ENCODE data around the gene SKAP1.

Gene SKAP1

DNA sequence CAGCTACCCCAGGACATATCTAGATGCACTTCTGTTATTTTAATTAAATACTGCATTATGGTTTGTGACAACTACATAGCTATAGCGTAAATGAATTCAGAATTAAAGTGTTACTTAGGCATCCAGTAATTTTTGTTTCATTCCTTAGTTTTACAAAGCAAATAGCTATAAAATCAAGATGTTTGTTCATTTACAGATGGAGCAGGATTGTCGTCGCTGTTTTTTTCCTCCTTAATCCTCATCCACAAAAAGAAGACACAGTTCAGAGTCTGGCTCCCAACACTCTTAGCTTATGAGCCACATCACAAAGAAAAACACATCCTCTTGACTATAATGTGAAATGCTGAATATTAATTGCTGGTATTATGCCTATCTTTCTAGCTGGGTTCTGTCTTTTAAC lies 278.8 kb downstream of the SKAP1 start:
- DNase-seq (ENCODE audit: low read depth in 1 of 2, low spot score in 1 of 2), result no peak

DNA sequence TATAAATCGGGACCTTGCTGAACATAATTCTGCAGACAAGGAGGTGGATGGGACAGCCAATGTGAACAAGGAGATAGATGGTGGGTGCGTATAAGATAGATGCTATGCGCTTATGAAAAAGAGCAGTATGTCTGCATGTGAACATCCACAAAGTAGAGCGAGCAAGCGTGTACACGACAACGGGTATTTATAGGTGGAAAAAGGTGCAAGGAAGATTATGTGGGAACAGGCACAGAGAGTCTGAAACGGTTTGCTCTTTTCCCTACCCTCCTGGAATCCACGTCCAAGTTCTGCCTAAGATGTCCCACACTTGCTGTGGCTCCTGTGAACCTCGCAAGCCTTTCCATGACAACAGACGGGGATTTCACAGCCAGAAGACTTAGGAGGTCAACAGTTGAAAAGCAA lies 279.4 kb downstream of the SKAP1 start:
- DNase-seq (ENCODE audit: low read depth in 1 of 2, low spot score in 1 of 2), result no peak

DNA sequence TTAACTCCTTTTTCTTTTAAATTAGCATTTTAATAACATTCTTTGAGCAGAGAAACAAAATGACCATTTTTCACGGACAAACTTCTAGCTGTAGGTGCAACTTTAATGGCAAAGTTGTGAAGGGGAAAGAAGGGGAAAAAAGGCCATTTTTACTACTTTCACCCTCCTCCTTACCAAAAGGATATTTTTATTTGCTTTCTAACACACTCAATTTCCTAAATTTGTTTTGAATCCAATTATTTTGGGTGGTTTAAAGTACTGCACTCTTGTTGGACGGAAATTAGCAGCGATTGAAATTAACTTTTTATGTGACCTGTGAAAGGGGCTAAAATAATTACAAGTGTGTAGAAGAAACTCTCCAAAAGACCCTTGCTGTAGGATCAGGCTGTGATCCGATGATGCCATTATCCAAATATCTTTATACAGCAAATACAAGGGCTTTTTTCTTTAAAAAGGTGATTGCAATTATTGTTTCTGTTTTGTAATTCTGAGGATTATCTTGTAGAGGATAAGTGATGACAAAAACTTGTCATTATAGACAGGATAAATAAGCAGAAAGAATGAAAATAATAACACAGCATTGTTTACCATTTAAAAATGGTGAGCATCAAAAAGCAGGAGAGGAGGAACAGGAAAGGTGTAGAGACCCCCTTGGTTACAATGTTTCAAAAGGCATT lies 280.1 kb downstream of the SKAP1 start:
- no peak for DNase-seq (ENCODE audit: low read depth in 1 of 2, low spot score in 1 of 2)

DNA sequence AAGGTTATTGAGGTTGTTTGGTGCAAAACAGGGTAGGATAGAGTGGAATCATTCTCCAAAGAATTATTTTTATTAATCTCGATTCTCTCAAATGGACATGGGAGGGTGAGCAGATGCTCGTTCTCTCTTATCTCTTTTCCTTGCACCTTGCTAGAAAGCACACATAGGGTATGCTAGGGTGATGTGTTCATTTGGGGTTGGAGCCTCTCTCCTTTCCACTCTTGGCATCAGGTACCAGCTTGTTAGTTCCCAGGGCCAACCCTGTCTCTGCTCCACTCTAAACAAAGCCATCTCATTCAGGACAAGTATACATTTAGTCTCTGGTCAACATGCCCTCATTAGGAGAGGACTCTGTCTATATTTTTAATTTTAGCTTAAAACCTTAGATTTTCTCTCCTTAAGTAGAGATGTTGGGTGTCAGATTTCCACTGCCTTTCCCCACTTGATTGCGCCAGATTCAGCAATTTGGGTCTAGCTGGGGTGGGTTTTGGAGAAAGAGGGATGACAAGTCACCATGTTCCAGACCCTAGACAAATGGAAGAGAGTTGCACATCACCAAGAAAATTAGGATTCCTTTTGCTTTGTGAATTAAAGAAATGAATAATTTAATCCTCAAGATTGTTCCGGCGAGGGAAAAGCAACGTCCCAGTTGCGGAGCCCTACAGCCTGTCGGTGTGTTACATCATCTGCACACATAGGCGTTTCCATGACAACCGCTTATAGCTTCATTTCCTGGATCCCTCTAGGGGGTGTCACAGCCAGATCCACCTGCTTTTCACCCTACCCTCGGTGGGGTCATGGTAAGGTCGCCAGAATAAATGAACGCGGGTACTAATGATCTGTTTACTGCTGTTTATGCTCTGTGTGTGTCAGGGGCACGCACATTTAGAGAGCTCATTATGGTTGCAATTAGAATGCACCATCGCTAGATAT lies 280.9 kb downstream of the SKAP1 start:
- no peak for DNase-seq (ENCODE audit: low read depth in 1 of 2, low spot score in 1 of 2)

DNA sequence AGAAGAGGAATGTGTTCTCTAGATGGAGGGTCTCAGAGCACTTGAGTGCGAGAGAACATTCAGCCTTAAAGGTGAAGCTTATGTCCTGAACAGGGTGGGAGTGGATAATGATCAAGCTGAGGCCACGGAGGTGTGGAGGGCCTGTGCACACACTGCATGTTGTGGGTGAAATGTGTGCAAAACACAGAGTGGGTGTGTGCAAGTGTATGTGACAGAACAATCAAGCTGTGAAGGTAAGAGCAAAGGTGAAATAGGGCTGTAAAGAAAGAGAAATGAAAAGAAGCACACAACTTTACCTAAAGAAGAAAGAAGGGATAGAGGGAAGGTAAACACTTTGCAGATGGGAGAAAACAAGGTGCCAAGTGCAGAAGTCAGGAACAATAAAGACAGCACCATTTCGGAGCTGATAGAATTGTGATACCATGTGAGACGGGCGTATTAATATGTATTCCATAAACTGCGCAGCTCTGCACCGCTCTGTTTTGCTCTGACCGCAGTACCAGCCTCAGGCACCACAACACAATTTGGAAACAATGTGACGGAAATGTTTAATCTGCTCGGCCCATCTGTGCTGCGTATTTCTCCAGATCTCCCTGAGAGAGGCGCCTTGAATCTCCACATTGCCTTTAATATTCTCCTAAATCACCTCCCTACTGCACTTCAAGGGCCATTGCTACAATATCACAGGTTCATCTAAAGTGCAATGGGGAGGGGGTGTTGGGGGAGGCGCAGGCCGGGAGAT lies 281.8 kb downstream of the SKAP1 start:
- no peak for DNase-seq (ENCODE audit: low read depth in 1 of 2, low spot score in 1 of 2)

DNA sequence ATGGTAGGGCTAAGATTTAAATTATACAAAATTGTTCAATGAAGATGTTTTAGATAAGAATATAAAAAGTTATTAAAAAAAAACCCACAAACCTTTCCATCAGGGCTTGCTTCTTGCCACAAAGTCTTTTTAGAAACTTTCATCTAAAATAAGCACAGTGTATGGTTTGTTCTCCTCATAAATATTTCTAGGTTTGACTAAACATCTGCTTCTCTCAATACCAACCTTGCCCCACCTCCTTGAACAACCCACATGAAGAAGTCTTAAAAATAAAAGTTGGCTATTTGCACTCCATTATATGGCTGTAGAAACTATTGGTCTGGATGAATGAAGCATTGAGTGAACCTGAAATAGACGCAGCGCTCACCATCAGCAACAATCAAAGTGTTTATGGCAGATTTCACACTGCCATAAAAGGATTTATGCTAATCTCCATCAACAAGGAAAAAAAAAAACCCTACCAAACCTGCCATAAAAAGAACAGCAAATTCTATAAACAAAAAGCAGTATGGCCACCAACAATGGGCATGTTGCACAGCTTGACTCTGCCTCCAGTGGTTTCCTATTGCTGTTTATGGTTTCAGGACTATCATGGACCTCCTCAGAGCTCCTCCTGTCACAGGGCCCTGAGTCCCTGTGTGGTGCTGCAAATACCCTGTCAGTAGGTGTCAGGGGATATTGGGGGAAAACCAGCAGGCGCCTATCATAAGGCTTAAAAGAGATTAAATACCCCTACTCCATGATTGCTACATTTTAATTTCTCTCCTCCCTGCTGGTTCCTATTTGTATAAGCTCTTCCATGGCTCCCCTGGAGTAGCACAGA lies 284.8 kb downstream of the SKAP1 start:
- DNase-seq (ENCODE audit: low read depth in 1 of 2, low spot score in 1 of 2), result no peak

DNA sequence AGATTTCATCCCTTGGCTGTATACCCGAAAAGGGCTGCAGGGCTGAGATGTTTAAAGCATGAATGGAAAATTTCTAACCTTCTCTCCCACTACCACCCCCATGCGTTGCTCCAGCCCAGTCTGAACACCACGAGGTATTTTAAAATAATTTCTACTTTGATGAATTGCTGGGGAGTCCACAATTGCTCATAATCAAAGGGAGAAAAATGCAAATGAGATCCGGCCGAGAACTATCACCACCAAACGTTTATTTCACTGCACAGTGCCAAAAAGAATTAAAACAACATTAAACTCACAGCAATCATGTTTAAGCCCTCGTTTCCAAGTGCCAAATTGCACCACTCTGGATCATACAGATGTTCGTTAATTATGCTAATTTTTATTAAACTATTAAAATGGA lies 285.8 kb downstream of the SKAP1 start:
- DNase-seq (ENCODE audit: low read depth in 1 of 2, low spot score in 1 of 2), result no peak

DNA sequence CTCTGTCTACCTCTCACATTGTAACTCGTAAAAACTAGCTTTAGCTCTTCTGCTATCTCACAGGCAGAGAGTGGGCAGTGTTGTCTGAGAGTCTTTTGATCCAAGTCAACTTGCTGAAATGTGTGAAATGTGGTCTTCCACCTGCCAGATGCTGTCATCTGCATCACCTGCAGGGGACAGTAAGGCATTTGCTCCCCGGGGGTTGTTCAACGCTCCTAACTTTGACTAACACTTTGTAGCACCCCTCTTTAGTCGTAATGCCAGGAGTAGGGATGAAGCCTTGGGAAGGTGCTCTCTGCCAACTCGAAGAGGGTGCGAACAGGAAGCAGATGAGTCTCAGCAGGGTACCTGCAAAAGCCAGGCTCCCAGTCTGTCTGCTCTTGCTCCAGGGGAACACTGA lies 286.4 kb downstream of the SKAP1 start:
- DNase-seq (ENCODE audit: low read depth in 1 of 2, low spot score in 1 of 2), result no peak

DNA sequence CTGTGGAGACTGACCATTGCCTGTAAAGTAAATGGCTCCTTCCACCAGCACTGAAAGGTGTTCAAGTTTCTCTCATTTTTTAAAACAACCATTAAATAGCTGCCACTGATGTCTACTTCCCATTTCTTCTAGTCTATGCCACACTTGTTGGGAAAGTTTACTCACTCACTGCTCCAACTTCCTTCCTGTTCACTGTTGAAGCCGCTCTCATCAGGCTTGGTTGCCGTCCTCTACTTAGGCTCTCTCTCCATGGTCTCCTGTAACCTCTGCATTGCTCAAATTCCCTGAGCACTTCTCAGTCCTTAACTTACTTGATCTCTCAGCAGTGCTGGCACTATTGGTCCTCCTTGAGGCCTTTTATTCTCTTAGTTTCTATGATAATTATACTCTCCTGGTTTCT lies 290.1 kb downstream of the SKAP1 start:
- DNase-seq (ENCODE audit: low read depth in 1 of 2, low spot score in 1 of 2), result no peak

DNA sequence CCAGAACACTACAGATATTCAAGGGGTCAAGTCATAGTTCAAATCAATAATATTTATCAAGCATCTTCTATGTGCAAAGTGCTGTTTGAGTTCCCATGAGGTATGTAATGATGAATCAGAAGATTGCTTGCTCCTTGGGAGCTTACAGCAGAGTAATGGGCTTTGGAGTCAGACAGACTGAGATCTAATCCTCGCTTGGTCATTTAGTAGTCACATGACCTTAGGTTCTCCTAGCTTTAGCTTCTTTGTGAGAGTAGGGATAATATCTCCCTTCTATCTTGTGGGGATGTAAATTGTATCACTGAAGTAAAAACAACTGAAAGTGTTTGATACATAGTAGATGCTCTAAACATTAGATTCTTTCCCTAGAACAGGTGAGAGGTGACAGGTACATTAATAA lies 292.4 kb downstream of the SKAP1 start:
- DNase-seq (ENCODE audit: low read depth in 1 of 2, low spot score in 1 of 2), result no peak

DNA sequence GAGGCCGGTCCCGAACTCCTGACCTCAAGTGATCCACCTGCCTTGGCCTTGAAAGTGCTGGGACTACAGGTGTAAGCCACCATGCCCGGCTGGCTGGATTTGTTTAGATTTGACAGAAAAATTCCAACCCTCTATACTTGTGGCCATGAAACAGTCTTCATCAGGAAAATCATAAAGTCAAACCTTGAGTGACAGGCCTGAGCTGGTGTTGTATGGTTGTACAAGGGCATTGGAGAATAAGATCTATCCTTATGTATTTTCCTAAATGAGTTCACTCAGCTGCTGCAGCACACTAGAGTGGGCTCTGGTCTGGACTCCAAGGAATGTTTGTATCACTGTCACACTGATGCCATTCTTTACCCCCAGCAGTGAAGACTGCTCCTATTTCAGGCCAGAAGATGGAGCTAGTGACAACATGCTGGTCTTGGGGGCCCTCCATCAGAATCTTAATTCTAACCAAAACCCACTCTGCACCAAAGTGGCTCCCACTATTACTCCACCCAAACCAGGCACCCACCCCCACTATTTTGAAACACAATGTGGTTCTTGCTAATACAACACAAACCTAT lies 295.0 kb downstream of the SKAP1 start:
- DNase-seq (ENCODE audit: low read depth in 1 of 2, low spot score in 1 of 2), result no peak

DNA sequence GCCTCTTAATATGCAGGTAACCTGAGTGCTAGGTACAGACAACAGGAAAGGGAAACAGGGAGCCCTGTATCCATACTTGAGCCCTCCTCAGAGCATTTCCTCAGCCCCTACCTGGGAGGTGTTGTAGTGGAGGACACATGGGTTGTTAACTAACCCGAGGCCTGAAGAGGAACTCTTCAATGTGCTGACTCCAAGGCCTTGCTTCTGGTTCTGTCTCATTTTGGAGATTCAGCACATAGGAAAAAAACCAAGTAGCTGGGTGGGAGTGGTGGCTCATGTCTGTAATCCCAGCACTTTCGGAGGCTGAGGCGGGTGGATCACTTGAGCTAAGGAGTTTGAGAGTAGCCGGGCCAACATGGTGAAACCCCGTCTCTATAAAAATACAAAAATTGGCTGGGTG lies 297.6 kb downstream of the SKAP1 start:
- DNase-seq (ENCODE audit: low read depth in 1 of 2, low spot score in 1 of 2), result no peak

DNA sequence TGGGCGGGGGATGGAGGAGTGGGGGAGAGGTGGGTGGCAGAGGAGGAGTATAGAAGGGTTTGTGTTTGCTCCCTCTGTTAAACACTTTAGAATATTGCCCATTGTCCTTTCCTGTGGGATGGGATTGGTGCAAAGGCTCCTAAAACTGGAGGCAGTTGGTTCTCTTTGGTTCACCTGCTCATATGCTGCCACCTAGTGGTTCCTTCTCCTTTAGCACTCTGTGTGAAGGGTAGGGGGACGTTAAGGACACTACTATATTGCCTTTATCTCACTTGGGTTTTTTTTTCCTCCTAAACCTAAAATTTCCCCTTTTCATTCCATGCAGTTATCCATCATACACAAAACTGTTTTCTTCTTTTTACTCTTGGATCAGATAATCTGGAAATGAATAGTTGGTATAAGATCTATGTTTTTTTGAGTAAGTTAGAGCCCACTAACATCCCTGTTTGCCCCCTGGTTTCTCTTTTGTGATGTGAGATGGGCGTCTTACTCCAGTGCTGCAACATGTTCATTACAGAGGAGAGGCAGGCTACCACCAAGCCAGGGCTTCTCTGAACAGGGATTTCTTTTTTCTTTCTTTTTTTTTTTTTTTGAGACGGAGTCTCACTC lies 298.7 kb downstream of the SKAP1 start:
- peak in 1 of 2 donors; percentile 9 for DNase-seq (ENCODE audit: low read depth in 1 of 2, low spot score in 1 of 2)

DNA sequence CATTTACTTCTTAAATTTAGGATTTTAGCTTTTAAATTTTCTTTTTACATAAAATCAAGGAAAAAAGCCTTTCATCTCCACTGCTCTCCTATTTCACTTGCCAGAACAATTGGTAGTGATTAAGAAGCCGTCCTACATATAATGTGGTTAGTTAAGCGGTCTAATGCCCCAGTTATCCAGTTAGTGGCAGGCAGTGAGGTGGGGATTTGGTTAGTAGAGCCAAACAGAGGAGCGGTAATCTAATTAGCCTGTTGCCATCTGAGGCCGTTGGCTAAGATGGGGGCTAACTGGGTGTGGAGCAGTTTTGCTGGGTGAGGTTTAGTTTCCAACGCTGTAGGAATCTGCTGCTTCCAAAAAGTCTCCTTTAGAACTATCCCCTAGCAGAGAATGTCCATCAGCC lies 300.0 kb downstream of the SKAP1 start:
- DNase-seq (ENCODE audit: low read depth in 1 of 2, low spot score in 1 of 2), result no peak

DNA sequence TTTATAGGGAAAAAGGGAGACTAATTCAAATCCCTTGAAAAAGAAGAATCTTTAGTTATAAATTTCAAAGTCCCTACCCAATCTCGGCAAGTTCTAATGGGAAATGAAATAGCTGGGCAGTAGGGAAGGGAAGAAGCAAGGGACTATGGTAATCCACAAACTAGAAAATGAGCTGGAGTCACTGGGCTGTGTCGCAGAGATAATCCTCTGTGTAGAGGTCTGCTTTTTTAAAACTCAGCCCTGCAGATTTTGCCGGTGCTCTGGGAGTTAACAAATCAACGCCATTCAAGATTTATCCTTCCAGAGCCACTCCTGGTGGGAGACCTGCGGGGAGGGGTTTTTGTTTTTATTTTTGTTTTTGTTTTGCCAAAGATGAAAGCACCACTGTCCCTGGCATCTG lies 301.6 kb downstream of the SKAP1 start:
- no peak for DNase-seq (ENCODE audit: low read depth in 1 of 2, low spot score in 1 of 2)

DNA sequence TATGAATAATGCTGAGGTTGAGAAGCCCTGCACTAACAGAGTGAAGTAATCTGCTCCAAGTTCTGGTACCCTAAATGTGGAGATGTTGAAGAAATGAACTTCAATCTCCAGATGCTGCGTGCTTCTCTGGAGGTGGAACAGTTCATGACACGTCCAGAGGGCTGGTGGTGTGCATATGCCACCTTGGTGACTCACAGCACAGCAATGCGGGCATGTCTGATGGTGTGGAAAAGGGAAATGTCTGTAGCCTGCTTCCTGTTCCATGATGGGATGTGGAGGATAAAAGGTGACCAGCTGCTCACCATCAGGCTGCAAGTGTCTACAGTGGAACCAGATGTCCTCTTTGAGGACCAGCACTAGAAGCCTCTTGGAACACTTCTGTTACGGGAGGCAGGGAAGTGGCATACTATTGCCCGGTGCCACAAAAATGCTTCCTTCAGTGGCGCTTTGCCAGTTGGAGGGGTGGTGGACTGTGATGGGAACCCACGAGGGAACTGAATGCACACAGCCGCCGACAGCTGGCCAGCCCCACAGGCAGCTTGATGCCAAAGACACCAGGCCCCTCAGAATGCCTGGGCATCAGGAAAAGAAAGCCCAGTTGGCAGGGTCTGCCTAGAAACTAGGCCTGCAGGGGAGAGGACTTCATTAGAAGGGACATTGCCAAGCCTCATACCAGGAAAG lies 302.5 kb downstream of the SKAP1 start:
- no peak for DNase-seq (ENCODE audit: low read depth in 1 of 2, low spot score in 1 of 2)

DNA sequence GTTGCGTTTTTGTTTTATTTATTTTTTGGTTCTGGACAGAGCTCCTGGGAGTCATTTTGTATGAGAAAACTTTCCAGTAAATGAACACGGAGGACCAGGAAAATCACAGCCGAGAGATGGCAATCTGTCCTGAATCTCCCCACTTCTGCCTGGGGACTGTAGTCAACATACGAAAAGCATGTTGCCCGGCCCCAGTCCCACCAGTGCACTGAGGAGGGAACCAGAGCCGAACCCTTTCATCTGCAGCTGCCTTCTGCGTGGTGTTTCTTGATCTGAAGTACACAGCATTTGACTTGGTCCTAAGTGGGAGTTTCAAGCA lies 303.5 kb downstream of the SKAP1 start:
- DNase-seq (ENCODE audit: low read depth in 1 of 2, low spot score in 1 of 2), result no peak

DNA sequence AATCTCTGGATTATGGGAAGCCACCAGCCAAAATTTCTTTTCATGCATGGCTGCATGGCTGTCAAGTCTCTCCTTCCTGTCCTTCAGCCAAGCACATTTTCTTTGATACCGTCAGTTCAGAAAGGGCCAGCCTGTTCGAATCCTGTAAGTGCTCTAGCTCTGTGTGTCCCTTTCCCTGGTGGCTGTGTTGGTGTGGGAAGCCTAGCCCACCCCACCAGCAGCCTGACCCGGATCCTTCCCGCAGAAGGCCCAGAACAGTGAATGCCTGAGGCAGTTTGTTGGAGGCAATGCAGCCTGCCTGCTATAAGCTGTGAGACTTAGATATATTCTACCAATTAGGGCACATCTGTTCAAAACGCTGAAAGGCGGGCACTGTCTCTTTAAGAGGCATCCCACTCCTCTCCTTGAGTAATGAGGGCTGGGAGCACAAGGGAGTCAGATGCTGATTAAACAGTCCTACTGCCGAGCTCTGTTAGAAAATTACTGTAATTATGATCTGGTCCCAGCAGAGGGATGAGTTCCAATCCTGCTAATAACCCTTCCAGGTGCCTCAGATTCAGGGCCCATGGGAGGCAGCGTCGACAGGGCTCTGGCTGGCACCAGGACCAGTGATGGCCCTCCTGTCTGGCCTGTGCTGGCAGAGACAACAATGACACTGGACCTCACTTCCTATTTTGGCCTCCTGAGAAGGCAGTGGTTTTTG lies 304.0 kb downstream of the SKAP1 start:
- DNase-seq (ENCODE audit: low read depth in 1 of 2, low spot score in 1 of 2), result no peak

DNA sequence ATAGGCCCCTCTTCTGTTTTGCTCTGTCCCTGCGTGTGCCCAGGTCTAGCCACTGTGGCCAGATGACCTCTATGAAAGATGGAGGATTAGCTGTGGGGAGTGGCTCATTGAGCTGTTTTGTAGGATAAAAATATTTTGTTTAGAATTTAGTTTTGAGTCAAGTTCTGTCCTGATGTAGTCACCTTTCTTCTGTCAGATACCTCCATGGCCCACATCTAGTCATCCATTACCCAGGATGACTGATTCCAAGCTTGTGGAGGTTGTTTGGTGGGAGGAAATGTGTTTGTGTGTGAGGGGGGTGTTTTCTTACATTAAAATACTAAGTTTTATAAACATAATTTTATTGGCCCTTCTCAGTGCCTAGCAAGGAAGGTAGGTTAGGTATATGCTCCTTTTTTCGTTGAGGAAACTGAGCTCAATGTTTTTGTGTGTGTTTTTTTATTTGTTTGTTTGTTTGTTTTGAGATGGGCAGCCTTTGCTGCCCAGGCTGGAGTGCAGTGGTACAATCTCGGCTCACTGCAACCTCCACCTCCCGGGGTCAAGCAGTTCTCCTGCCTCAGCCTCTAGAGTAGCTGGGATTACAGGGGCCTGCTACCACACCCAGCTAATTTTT lies 306.1 kb downstream of the SKAP1 start:
- DNase-seq (ENCODE audit: low read depth in 1 of 2, low spot score in 1 of 2), result no peak
